DMS114 treated with DMSO at 0.1 percent for 48 hours (cell line): Measurements from ENCODE around the gene ZNF860.
"Not testable (repeated sequence)": the region's sequence is repeated elsewhere in the genome, so short reads cannot be mapped to it uniquely, and the experiment has no call there.

Source experiments
- DNase-seq: peaks from one replicate; lab custom pipeline; 2025; ENCODE audit not compliant: unreplicated experiment; lab: John Stamatoyannopoulos, UW

ZNF860 gene

DNA sequence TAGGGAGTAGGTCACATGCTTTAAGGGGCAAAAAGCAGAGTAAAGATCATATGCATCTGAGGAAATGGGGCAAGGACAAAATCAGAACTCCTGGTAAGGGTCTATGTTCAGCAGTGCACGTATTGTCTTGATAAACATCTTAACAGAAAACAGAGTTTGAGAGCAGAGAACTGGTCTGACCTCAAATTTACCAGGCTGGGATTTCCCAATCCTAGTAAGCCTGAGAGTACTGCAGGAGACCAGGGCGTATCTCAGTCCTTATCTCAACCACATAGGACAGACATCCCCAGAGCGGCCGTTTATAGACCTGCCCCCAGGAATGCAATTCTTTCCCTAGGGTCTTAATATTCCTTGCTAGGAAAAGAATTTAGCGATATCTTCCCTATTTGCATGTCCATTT, 13.5 kb downstream of the ZNF860 start:
- DNase-seq, result not testable (repeated sequence)

DNA sequence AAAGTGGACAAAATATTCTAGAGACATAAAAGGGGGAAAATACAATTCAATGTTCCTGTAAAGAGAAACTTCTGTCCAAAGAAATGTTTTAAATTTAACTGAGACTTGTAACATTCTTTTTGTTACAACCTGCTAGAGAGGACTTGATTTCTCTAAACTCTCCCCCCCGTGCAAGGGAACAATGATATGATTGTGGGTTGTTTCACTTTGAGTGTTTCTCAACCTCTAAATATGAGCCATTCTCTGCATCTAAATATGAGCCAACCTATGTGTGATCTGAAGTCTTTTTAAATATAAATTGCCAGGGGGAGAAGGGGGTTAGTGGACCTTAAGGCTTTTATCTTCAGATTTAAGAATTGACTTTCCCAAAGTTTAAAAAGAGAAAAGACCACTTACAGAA, 14.6 kb downstream of the ZNF860 start:
- no peak for DNase-seq

DNA sequence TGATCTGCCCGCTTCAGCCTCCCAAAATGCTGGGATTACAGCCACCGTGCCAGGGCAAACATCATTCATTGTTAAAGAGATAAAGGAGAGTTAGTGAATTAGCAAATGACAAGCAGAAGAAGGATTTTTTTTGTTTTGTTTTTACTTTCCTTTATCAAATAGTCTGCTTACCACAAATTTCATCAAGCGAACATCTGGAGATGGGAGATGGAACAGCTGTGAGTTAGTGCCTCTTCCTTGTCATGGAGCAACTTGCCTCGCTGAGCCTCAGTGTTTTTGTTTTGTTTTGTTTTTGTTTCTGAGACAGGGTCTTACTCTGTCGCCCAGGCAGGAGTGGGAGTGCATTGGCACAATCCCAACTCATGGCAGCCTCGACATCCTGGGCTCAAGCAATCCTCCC, 15.9 kb downstream of the ZNF860 start:
- no peak for DNase-seq

DNA sequence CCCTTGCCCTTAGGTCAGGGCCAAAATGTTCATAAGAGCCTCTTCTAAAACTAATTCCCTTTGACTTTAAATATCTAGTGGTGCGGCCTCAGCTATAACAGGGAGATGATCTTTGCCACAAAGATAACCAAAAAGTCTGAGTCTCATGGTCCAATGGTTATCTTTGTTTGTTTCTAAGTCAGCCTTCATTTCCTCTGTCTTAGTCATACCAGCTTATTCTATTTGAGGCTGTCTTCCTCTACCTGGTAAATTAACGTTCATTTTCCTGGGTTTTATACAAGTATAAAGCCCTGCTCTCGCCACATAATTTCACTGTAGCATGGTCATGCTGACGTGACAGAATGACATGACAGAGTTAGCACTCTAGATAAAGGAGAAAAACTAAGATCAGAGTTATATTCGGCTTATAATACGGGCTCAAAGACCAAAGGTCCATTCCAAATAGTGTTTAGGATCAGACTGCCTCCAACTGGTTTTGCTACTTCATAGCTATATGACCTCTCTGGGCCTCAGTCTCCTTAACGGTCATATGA, 18.4 kb downstream of the ZNF860 start:
- DNase-seq, result no peak

DNA sequence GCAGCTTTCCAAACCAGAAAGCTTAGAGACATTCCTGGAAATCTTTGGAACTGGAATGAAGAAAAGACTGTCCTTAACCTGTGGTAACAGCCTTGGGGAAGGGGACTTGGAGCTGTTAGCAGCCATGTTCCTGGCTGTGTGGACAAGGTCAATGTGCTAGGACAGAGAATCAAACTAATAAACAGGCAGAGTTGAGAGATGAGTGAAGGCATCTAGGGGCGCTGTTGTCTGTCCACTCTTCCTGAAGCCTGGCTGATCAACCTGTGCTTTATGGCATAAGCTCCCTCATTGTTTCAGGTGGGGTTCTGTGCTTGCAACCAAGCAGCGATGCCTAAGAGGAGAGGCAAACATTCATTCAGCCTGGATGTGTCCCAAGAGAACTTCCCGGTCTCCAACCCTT, 19.3 kb downstream of the ZNF860 start:
- no peak for DNase-seq

DNA sequence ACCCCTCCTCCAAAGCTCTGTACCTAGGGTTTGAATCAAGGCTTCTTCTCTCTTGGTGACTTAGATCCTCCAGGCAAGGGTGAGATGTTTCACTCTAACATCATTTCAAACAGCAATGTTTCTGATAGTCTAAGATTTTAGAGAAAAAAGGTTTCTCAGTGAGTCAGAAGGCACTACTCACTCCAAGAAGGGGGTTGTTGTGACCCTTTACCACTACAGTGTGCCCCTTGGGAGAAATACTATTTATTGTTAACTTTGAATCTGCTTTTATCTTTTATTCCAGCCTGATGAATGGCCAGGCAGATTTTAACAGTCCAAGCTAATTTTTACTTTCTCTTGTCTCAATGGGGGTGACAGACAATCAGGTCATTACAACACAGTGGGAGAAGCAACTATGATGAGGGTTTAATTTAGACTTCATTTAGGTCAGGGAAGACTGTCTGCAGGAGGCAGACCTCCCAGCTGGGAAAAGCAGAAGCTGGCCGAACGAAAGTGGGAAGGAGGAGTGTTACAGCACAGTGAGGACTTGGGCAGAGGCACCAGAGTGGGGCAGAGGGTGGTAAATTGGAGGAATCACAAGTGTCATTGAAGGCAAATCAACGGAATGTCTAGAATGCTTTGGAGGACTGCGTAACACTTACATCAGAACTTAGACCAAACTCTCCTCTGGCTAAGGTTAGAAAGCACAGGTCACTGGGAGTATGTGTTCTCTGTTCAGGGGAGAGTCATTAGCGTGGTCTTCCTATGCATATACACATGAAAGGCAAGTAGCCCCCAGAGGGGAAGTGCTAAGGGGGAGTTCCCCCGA, 21.2 kb downstream of the ZNF860 start:
- DNase-seq, result no peak

DNA sequence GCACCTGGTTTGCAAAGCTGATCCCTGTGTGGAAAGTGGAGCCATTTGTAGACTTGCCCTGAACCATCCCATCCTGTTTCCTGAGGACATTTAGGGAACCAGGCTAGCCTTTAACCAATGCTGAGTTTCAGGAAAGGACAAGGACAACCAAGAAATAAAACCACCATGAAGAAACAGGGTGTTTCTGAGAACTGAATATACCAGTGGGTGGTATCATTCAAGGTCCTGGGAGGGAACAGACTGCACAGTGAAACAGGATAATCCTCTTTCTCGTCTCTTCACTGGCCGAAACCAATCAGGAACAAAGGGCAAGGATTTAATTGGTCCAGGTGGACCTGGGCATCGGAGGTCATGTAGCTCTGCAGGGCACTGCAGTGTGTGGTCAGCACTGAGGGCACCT, 21.8 kb downstream of the ZNF860 start:
- no peak for DNase-seq

DNA sequence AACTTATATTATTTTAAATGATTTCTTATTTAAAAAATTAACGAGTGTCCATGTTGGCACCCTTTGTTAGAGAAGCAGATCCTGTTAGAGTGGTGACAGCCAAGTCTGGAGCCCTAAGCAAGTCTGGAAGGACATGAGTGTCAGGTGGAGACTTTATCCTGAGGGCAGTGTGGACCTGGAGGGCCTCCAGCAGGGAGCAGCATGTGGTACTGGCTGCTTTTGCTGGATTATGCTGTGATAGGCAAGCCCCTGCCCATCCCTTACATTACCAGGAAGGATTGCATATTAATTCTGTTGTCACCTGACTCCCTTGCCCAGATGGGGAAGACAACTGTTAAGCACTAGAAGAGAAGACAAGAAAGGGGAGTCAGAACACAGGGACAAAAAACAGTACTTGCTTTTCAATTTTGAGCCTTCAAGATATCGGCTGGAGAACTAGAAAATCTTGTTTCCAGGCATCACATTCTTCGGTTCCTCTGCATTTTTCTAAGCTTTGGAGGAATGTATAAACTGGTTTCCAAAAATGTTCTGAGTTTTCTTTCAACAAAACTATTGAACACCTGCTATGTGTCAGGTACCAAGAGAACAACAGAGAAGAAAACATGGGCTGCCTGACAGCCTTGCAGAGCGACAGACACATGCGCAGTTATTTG, 22.7 kb downstream of the ZNF860 start:
- no peak for DNase-seq

DNA sequence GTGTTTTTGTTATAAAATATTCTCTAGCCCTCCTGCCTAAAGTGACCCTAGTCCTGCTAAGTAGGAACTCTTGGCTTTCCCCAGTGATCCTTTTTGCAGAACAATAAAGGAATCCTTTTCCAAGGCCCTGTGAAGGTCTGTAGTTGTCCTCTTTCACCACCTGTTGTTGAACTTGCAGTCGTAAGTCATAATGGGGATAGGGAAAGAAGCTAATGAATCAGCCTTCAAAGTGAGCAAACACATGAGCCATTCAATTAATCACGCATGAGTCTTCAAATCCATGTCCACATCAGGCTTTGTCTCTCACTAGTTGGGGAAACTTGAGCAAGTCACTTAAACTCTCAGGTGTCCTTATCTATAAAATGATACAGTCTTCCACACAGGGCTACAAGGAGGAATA, 27.6 kb downstream of the ZNF860 start:
- no peak for DNase-seq

DNA sequence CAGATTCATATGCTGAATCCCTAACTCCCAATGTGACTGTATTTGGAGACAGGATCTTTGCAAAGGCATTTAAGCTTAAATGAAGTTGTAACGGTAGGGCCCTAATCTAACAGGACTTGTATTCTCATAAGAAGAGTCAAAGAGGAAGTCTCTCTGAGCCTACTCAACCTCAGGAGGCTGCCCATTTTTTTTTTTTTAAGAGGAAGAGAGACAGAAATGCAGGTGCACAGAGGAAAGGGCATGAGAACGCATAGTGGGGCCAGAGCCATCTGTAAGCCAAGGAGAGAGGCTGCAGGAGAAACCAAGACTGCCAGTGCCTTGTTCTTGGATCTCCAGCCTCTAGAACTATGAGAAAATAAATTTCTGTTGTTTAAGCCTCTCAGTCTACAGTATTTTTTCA, 28.4 kb downstream of the ZNF860 start:
- DNase-seq, result no peak

DNA sequence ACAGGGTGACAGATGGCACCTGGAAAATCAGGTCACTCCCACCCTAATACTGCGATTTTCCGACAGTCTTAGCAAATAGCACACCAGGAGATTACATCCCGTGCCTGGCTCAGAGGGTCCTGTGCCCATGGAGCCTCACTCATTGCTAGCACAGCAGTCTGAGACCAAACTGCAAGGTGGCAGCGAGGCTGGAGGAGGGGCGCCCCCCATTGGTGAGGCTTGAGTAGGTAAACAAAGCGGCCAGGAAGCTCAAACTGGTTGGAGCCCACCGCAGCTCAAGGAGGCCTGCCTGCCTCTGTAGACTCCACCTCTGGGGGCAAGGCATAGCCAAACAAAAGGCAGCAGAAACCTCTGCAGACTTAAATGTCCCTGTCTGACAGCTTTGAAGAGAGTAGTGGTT, 29.1 kb downstream of the ZNF860 start:
- DNase-seq, result not testable (repeated sequence)

DNA sequence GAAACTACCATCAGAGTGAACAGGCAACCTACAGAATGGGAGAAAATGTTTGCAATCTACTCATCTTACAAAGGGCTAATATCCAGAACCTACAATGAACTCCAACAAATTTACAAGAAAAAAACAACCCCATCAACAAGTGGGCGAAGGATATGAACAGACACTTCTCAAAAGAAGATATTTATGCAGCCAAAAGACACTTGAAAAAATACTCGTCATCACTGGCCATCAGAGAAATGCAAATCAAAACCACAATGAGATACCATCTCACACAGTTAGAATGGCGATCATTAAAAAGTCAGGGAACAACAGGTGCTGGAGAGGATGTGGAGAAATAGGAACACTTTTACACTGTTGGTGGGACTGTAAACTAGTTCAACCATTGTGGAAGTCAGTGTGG, 34.1 kb downstream of the ZNF860 start:
- DNase-seq, result not testable (repeated sequence)

DNA sequence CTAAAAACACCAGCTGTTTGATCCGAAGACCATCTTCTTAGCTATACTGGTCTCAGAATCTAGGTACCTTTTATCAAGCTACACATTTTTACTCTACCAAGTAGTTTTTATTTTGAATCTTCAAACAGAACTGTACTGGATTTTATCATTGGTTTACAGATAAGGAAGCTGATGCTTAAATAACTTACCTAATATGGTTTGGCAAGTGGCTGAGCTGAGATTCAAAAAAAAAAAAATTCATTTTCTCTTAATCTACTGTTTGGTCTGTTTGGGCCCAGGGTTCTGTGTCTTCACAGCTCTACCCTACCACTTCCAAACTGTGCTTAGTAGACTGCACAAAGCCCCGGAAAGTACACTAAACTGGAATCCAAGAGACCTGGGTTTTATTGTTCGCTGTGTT, 35.7 kb downstream of the ZNF860 start:
- no peak for DNase-seq

DNA sequence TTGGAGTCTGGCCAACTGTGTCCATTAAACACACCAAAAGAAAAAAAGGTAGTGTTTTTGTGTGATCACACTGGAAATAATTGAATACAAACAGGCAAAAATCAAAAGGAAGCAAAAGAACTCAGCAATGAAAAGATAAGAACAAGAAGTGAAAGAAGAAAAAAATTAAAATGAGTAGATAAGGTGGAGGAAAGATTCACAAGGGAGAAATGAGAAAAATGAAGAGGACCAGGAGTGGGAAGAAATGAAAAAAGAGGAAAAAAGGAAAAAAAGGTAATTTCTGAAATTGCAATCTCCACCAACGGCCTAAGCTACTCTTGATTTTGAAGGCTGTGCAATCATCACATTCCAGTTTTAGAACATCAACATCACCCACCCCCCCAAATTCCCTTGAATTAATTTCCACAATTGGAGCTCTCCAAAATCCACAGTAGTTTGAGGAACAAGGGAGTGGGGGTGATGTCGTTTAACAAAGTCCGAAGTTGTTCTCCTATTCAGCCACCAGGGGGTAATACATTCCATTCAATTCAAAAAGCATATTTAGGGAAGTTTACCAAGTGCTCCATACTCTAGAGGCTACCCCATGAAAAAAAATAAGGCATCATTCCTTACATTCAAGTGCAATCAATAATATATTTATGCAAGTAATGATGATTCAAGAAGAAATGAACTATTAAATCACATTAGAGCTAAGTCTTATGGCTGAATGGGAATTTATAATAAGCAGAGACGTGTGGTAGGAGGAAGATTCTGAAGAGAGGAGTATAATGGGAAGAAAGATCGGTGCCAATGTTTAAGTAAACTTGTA, 37.4 kb downstream of the ZNF860 start:
- peak; percentile 56 for DNase-seq

DNA sequence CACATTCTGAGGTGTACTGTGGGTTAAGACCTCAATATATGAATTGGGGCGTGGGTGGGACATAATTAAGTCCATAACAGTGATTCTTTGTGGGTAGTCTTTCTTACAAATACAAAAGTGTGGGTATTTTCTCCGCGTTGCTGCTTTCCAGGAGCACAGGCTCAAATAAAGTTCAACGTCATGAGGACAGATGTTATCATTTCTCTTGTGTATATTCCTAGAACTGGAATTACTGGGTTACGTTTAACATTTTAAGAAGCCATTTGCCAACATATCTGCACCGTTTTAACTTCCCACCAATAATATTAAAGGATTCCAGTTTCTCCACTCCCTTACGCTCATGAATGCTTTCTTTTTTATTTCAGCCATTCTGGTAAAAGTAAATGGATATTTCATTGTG, 39.6 kb downstream of the ZNF860 start:
- DNase-seq, result no peak

DNA sequence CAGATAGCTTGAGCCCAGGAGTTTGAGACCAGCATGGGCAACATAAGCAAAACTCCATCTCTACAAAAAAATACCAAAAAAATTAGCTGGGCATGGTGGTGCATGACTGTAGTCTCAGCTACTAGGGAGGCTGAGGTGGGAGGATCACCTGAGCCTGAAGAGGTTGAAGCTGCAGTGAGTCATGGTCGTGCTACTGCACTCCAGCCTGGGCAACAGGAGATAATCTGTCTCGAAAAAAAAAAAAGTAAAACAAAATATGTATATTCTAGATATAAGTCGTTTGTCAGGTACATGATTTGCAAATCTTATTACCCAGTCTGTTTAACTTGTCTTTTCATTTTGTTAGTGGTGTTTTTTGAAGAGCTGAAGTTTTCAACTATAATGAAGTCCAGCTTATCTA, 40.2 kb downstream of the ZNF860 start:
- no peak for DNase-seq

DNA sequence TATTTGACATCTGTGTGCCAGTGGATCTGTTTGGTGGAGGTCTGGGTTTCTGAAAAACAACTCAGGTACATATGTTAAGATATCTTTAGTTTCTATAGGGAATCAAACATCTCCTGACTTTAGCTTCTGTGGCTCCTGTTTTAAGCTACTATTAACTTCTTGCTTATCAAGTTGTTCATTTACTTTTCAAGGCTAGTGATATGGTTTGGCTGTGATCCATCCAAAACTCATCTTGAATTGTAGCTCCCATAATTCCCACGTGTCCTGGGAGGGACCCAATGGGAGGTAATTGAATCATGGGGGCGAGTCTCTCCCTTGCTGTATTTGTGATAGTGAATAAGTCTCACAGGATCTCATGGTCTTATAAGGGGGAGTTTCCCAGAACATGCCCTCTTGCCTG, 41.4 kb downstream of the ZNF860 start:
- DNase-seq, result no peak

DNA sequence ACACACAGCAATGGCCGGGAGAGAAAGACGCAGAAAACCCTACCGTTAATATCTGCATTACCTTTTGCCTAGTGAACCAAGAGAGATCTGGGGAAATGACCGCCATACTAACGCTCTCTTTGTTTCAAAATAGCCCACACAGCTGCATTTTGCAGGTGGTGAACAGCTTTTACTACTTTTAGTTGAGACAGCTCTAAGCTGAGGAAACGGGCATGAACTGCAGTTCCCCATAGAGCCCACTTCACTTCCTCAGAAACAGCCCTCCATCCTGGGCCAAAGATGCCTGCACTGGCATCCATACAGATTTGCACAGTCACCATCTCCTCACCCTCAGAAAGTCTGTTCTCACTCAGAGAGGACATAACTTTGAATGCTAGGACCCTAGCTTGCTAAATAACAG, 45.0 kb downstream of the ZNF860 start:
- no peak for DNase-seq

DNA sequence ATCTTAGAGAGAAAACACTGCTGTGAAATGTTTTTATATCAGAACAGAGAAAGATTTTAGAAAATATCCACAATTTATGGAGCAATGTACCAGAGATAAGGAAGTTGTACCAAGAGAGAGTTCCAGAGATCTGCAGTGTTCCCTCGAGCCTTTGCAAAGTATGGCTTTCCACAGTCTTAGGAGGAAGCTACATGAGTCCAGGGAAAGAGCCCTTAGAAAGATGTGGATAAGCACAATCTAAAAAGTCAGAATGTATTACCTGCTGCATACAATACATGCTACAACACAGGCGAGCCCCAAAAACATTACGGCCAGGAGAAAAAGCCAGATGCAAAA, 56.4 kb downstream of the ZNF860 start:
- DNase-seq, result no peak

DNA sequence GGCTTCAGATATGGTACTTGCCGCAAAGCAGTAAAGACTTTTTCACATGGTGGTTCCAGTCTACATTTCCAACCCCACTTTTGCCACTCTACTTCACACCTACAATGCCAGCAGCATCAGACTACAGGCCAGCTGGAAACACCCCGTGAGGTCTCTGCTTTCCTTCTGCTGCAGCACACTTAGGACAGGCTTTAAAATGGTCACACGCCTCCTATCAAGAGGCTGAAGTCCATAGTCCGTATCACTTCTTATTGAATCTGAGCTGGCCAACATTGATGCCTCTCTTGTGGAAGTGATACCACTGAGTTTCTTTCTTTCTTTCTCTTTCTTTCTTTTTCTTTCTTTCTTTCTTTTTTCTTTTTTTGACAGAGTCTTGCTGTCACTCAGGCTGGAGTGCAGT, 59.8 kb downstream of the ZNF860 start:
- no peak for DNase-seq
